Hematopoietic multipotent progenitor cell (in vitro differentiated cells): ENCODE data around the gene IL24. TPM values are rescaled to one million over a fixed set of nuclear protein-coding genes. Genes with fewer than 3 reads are reported as not detected.
"Not testable (repeated sequence)": the region's sequence is repeated elsewhere in the genome, so short reads cannot be mapped to it uniquely, and the experiment has no call there.

ENCODE experiments used
- DNase-seq, 3 donors: peaks; one replicate each; pipeline ENCODE4 v3.0.0-alpha.2; 2011 to 2015; ENCODE audit warnings: low read depth in 2 of 3, low spot score in 2 of 3
- total RNA-seq: library from RNA; depleted of rRNA; stranded (reverse); fragments of >200 nt; gene quantifications from one replicate; pipeline ENCODE4 v1.2.3, GENCODE V29; 2012

IL24 gene
- not detected for total RNA-seq

- DNase-seq: no peak
These were observed at the start of gene IL24 for GRCh38 chr1:206897175-206897574. Gene IL24, plus strand, starts transcription at chr1:206897443. Its CDS starts 390 bp downstream, at chr1:206897833.

GRCh38 chr1:206847946-206848345, 49.3 kb upstream of the IL24 start:
- DNase-seq: no peak

GRCh38 chr1:206850401-206850800, 46.8 kb upstream of the IL24 start:
- no peak for DNase-seq

GRCh38 chr1:206851341-206852010, 45.8 kb upstream of the IL24 start:
- DNase-seq: no peak

GRCh38 chr1:206852662-206853061, 44.6 kb upstream of the IL24 start:
- not testable (repeated sequence) for DNase-seq

- DNase-seq: not testable (repeated sequence)
These were observed 43.5 kb upstream of the IL24 start for GRCh38 chr1:206853696-206854095.

- no peak for DNase-seq
These were observed 42.7 kb upstream of the IL24 start for GRCh38 chr1:206854401-206855129.

- DNase-seq: no peak
These were observed 41.4 kb upstream of the IL24 start for GRCh38 chr1:206855859-206856258.

- peak in 1 of 3 donors; percentile 22 for DNase-seq
These were observed 40.4 kb upstream of the IL24 start for GRCh38 chr1:206856674-206857464.

GRCh38 chr1:206859082-206859521, 38.1 kb upstream of the IL24 start:
- no peak for DNase-seq

GRCh38 chr1:206860165-206860564, 37.1 kb upstream of the IL24 start:
- no peak for DNase-seq

GRCh38 chr1:206863266-206863665, 34.0 kb upstream of the IL24 start:
- DNase-seq: no peak

GRCh38 chr1:206864939-206865671, 32.1 kb upstream of the IL24 start, which contains the start of gene IL20:
Gene IL20, plus strand, starts transcription at chr1:206865623. Its CDS starts 230 bp downstream, at chr1:206865853.
- peak; percentile 73 to 92 (median 77) for DNase-seq

GRCh38 chr1:206866062-206866461, 31.2 kb upstream of the IL24 start:
- DNase-seq: no peak

- no peak for DNase-seq
These were observed 30.0 kb upstream of the IL24 start for GRCh38 chr1:206867239-206867638.

GRCh38 chr1:206867716-206868115, 29.5 kb upstream of the IL24 start:
- no peak for DNase-seq

GRCh38 chr1:206868264-206868663, 29.0 kb upstream of the IL24 start:
- no peak for DNase-seq

GRCh38 chr1:206872139-206872538, 25.1 kb upstream of the IL24 start:
- no peak for DNase-seq

GRCh38 chr1:206873603-206874188, 23.5 kb upstream of the IL24 start:
- no peak for DNase-seq

- DNase-seq: no peak
These were observed 21.4 kb upstream of the IL24 start for GRCh38 chr1:206875752-206876377.
